Tibial nerve (tissue), 4 donors: ENCODE data around the gene CAMSAP3. TPM values are rescaled to one million over a fixed set of nuclear protein-coding genes. Genes with fewer than 3 reads are reported as not detected.
"Not testable (repeated sequence)": the region's sequence is repeated elsewhere in the genome, so short reads cannot be mapped to it uniquely, and the experiment has no call there.

Source experiments
- DNase-seq, 2 donors: peaks; one replicate each; pipeline ENCODE4 v3.0.0-alpha.2; 2019; ENCODE audit warnings: low spot score in 2 of 2
- H3K27ac ChIP-seq, 4 donors: fragments of 200-600 bp; sonication (generic) in 3 of 4; one replicate each; pipeline ENCODE4 v1.5.1; 2017 to 2019; ENCODE audit warnings: mild to moderate bottlenecking in 1 of 4
- H3K27me3 ChIP-seq, 2 donors: fragments of 200-600 bp; sonication (generic) in 1 of 2; one replicate each; pipeline versions ENCODE4 v1.5.1 to v1.6.0; 2017 to 2019
- H3K36me3 ChIP-seq, 3 donors: fragments of 200-600 bp; sonication (generic); one replicate each; pipeline ENCODE4 v1.5.1; 2018 to 2019
- H3K4me1 ChIP-seq, 4 donors: fragments of 200-600 bp; sonication (generic) in 3 of 4; one replicate each; pipeline ENCODE4 v1.5.1; 2017 to 2019
- H3K4me3 ChIP-seq, 4 donors: fragments of 200-600 bp; sonication (generic) in 3 of 4; one replicate each; pipeline ENCODE4 v1.5.1; 2017 to 2019; ENCODE audit warnings: mild to moderate bottlenecking in 1 of 4, moderate library complexity in 1 of 4
- H3K9me3 ChIP-seq, 4 donors: fragments of 200-600 bp; sonication (generic) in 3 of 4; one replicate each; pipeline ENCODE4 v1.5.1; 2017 to 2019
- EP300 ChIP-seq, 2 donors: sonication (generic); formaldehyde crosslinking; IDR thresholded peaks; one replicate each; pipeline ENCODE4 v1.6.1; 2017; ENCODE audit warnings: antibody characterized with exemption in 2 of 2, mild to moderate bottlenecking in 1 of 2
- POLR2A ChIP-seq, 2 donors: fragments of 450-650 bp; IDR thresholded peaks; one replicate each; pipeline ENCODE4 v1.6.1; 2017; ENCODE audit warnings: antibody characterized with exemption in 2 of 2, mild to moderate bottlenecking in 2 of 2, moderate library complexity in 2 of 2
- WGBS, 2 donors: methylation state at CpG; one replicate each; pipeline ENCODE4 v1.1.5; 2018; 5-methylcytosine and 5-hydroxymethylcytosine counted together
- total RNA-seq, 4 donors: library from RNA; depleted of rRNA; stranded (reverse); fragments of >200 nt; gene quantifications; one replicate each; pipeline ENCODE4 v1.1.0, GENCODE V29; 2016
- TF ChIP-seq, protein P1 (sequence below), 5 experiments: fragments of 200-600 bp in 3 of 5; fragments of 450-650 bp in 2 of 5; sonication (generic) in 3 of 5; IDR thresholded peaks; one replicate each; pipeline ENCODE4 v1.5.1; 2016 to 2019; ENCODE audit warnings: antibody characterized with exemption in 5 of 5, mild to moderate bottlenecking in 3 of 5, moderate library complexity in 2 of 5

The CAMSAP3 gene
- total RNA-seq, 4 donors from 2014 or later: not detected

DNA sequence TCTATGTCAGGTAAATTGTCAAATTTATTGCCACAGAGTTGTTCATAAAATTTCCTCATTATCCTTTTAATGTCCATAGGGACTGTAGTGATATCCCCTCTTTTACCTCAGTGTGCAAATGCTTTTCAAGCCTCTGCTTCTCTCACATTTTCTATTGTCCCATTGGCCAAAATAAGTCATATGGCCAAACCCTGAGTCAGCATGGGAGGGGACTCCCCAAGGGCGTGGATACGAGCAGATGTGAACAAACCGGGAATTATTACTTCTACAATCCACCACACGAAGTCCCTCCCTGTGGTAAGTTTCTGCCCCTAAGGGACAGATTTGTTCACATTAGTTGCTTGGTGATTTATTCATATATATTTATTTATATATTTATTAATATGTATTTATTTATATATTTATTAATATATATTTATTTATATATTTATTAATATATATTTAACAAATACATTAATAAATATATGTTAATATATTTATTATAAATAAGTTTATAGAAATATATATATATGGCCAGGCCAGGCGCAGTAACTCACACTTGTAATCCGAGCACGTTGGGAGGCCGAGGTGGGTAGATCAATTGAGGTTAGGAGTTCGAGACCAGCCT is 20.1 kb upstream of the CAMSAP3 start:
- no peak overlapping the region for H3K4me3 ChIP-seq
- 70 to 74% methylated on average over 9 of the region's 9 CpGs for WGBS, 2 donors
- H3K27ac ChIP-seq: no peak overlapping the region
- H3K27me3 ChIP-seq: no peaks in the 10 kb centered on the region
- DNase-seq: no peak
- no peaks in the 10 kb centered on the region for H3K36me3 ChIP-seq
- no peak for TF ChIP-seq EP300 (IDR thresholded peaks at IDR 0.05)
- TF ChIP-seq POLR2A (IDR thresholded peaks at IDR 0.05): no peak
- TF ChIP-seq, protein P1, sequence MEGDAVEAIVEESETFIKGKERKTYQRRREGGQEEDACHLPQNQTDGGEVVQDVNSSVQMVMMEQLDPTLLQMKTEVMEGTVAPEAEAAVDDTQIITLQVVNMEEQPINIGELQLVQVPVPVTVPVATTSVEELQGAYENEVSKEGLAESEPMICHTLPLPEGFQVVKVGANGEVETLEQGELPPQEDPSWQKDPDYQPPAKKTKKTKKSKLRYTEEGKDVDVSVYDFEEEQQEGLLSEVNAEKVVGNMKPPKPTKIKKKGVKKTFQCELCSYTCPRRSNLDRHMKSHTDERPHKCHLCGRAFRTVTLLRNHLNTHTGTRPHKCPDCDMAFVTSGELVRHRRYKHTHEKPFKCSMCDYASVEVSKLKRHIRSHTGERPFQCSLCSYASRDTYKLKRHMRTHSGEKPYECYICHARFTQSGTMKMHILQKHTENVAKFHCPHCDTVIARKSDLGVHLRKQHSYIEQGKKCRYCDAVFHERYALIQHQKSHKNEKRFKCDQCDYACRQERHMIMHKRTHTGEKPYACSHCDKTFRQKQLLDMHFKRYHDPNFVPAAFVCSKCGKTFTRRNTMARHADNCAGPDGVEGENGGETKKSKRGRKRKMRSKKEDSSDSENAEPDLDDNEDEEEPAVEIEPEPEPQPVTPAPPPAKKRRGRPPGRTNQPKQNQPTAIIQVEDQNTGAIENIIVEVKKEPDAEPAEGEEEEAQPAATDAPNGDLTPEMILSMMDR (IDR thresholded peaks at IDR 0.05): no peak
- H3K4me1 ChIP-seq: no peaks in the 10 kb centered on the region
- no peaks in the 10 kb centered on the region for H3K9me3 ChIP-seq

DNA sequence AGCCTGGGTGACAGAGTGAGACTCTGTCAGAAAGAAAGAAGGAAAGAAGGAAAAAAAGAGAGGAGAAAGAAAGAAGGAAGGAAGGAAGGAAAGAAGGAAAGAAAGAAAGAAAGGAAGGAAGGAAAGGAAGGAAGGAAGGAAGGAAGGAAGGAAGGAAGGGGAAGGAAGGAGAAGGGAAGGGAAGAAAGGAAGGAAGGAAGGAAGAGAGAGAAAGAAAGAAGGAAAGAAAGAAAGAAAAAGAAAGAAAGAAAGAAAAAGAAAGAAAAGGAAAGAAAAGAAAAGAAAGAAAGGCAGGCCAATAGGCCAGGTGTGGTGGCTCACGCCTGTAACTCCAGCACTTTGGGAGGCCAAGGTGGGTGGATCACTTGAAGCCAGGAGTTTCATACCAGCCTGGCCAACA is 18.2 kb upstream of the CAMSAP3 start:
- not testable (repeated sequence) for H3K27ac ChIP-seq

DNA sequence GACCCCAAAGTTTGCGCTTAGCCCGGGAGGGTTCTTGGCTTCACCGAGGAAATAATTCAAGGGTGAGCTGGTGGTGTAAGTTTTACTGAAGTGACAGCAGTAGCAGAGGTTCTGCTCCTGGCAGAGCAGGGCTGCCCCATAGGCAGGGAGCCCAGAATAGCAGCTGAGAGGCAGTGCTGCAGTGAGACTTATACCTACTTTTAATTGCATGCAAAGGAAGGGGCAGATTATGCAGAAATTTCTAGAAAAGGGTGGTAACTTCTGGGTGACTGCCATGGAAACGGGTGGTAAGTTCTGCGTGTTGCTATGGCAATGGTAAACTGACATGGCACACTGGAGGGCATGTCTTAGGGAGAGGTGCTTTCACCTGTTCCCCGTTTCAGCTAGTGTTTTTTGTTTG is 17.5 kb upstream of the CAMSAP3 start:
- DNase-seq: no peak
- WGBS, 2 donors: 63 to 66% methylated on average over 6 of the region's 6 CpGs
- H3K27me3 ChIP-seq: no peaks in the 10 kb centered on the region
- H3K36me3 ChIP-seq: no peaks in the 10 kb centered on the region
- no peaks in the 10 kb centered on the region for H3K4me1 ChIP-seq
- no peaks in the 10 kb centered on the region for H3K9me3 ChIP-seq
- no peak overlapping the region for H3K27ac ChIP-seq
- no peak overlapping the region for H3K4me3 ChIP-seq
- TF ChIP-seq POLR2A (IDR thresholded peaks at IDR 0.05): no peak
- TF ChIP-seq, protein P1 (IDR thresholded peaks at IDR 0.05): no peak
- no peak for TF ChIP-seq EP300 (IDR thresholded peaks at IDR 0.05)

More for the DNA sequence above, 18.2 kb upstream of the CAMSAP3 start:
- not testable (repeated sequence) for H3K4me3 ChIP-seq, DNase-seq, H3K36me3 ChIP-seq, H3K27me3 ChIP-seq, H3K4me1 ChIP-seq, H3K9me3 ChIP-seq
- 91 to 93% methylated on average over 1 of the region's 1 CpG for WGBS, 2 donors

DNA sequence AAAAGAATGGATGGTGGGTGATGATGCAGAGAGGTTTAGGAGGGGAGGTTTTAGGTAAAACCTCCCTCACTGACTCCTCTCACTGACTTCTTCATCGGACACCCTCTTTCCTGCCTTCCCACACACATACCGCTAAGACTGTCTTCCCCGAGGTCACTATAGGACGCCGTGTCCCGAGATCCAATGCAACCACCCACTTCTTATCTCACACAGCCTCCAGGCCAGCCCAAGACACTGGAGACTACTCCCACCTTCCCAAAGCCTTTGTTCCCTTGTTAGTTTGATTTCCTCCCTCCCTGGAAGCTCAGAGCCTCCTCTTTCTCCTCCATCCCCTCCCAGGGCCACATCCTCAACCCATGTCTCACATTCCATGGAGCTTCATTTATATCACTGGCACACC is 16.5 kb upstream of the CAMSAP3 start:
- Histone ChIP-seq H3K27ac (no peak overlapping the region), H3K4me3 (no peak overlapping the region), H3K9me3 (no peaks in the 10 kb centered on the region), H3K27me3 (no peaks in the 10 kb centered on the region), H3K36me3 (no peaks in the 10 kb centered on the region), H3K4me1 (no peaks in the 10 kb centered on the region)
- no peak for DNase-seq
- TF ChIP-seq, protein P1 (IDR thresholded peaks at IDR 0.05): no peak
- TF ChIP-seq POLR2A (IDR thresholded peaks at IDR 0.05): no peak
- no peak for TF ChIP-seq EP300 (IDR thresholded peaks at IDR 0.05)
- WGBS, 2 donors: 58% methylated on average over 6 of the region's 6 CpGs

DNA sequence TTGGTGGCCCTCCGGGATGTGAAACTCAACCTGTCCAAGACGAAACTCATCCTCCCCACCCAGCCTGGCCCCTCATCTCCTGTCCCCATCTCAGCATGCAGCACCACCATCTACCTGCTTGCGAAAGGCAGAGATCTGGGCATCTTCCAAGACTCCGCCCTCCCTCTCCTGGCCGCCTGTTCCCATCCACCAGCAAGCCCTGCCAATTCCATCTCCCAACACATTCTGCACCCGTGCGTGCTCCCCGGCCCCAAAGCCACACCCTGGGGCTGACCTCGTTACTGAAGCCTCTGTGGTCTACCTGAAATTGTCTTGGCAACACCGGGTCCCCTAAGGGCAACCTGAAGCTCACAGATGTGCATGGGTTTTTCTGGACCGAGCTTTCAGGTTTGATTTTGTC is 13.2 kb upstream of the CAMSAP3 start:
- Histone ChIP-seq H3K9me3 (no peaks in the 10 kb centered on the region), H3K4me3 (no peak overlapping the region), H3K27me3 (no peaks in the 10 kb centered on the region), H3K4me1 (no peaks in the 10 kb centered on the region), H3K27ac (no peak overlapping the region), H3K36me3 (no peaks in the 10 kb centered on the region)
- no peak for DNase-seq
- TF ChIP-seq, protein P1 (IDR thresholded peaks at IDR 0.05): no peak
- TF ChIP-seq POLR2A (IDR thresholded peaks at IDR 0.05): no peak
- TF ChIP-seq EP300 (IDR thresholded peaks at IDR 0.05): no peak
- WGBS, 2 donors: 62 to 67% methylated on average over 11 of the region's 11 CpGs

DNA sequence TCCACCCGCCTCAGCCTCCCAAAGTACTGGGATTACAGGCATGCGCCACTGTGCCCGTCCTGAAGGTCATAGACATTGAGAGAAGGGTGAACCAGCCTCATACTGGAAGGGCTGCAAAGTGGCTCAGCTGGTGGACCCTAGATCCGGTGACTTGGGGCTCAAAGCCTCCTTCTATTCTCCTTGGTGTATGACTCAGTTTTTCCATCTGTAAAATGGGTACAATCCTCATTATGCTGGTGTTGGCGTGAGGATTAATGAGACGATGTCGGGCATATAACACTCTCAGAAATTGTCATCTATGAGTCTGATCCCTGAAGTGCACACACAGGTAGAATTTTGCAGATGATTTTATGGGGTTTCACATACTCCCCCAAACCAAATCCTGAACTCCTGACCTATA is 5.8 kb upstream of the CAMSAP3 start:
- WGBS, 2 donors: 92% methylated on average over 7 of the region's 7 CpGs
- no peaks in the 10 kb centered on the region for H3K9me3 ChIP-seq
- no peak for TF ChIP-seq EP300 (IDR thresholded peaks at IDR 0.05)
- no peak for TF ChIP-seq POLR2A (IDR thresholded peaks at IDR 0.05)
- TF ChIP-seq, protein P1 (IDR thresholded peaks at IDR 0.05): no peak
- H3K27me3 ChIP-seq: peaks cover 0 to 22% of the 10 kb centered on the region in 2 donors
- H3K36me3 ChIP-seq: no peaks in the 10 kb centered on the region
- no peak for DNase-seq
- H3K4me1 ChIP-seq: no peaks in the 10 kb centered on the region
- no peak overlapping the region for H3K27ac ChIP-seq
- no peak overlapping the region for H3K4me3 ChIP-seq
